ENCODE data around the gene CLNK. TPM values are rescaled to one million over a fixed set of nuclear protein-coding genes. Genes with fewer than 3 reads are reported as not detected.

The CLNK gene
- total and polyA plus RNA-seq, 2 of the 8 experiments (the other 6 are each of a cell fraction or from before 2014, with no cell fraction given) = not detected

DNA sequence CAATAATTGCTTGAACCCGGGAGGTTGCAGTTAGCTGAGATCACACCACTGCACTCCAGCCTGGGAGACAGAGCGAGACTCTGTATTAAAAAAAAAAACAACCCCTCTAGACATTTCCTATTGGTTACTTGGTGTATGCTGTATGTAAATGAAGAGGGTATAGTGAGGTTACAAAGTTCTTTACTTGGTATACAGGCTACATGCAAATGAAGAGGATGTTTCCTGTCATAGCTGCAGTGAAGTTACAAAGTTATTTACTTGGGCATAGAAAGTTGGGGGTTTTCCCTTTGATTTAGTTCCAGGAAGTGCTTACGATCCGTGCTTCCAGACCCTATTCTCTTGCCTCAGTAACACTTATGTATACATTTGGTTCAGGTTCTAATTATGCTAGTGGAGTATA is 38.4 kb upstream of the CLNK start:
- TF ChIP-seq MAFK (IDR thresholded peaks at IDR 0.05; ENCODE audit: low read depth, low read length) (no peak), CBX5 (IDR thresholded peaks at IDR 0.05; ENCODE audit: low read depth, low read length) (no peak), BCL11A (IDR thresholded peaks at IDR 0.05; ENCODE audit: low read depth in 2 of 2, low read length in 2 of 2) (no peak), RBBP5 (IDR thresholded peaks at IDR 0.05; ENCODE audit: borderline replicate concordance, low read depth, low read length) (no peak), SIX5 (IDR thresholded peaks at IDR 0.05; ENCODE audit: low read depth, low read length) (no peak)
- TF ChIP-seq, protein P1, sequence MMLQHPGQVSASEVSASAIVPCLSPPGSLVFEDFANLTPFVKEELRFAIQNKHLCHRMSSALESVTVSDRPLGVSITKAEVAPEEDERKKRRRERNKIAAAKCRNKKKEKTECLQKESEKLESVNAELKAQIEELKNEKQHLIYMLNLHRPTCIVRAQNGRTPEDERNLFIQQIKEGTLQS (IDR thresholded peaks at IDR 0.05; ENCODE audit: insufficient read depth, low read depth, low read length) = no peak
- no peak overlapping the region for H2BK15ac ChIP-seq (ENCODE audit: low read length)
- H3K9ac ChIP-seq (replicated peaks in 1 of 4; ENCODE audit: extremely low read depth in 1 of 4, low read depth in 3 of 4, low read length in 3 of 4) = no peak overlapping the region
- no peaks in the 10 kb centered on the region for H3K27me3 ChIP-seq (replicated peaks in 1 of 4; ENCODE audit: control insufficient read depth in 3 of 4, extremely low read depth in 1 of 4, insufficient read depth in 3 of 4, low read length in 3 of 4)
- no peaks in the 10 kb centered on the region for H4K20me1 ChIP-seq (replicated peaks in 1 of 2; ENCODE audit: control insufficient read depth in 1 of 2, insufficient read depth in 2 of 2, low read length in 2 of 2)
- no peak overlapping the region for H3K56ac ChIP-seq (replicated peaks; ENCODE audit: insufficient read length, low read depth, low read length)
- no peak overlapping the region for H3K4ac ChIP-seq (replicated peaks; ENCODE audit: insufficient read length, low read depth, low read length)
- H3K4me2 ChIP-seq (ENCODE audit: insufficient read depth in 1 of 2, low read depth in 2 of 2, low read length in 2 of 2) = no peak overlapping the region
- H4K8ac ChIP-seq (ENCODE audit: extremely low read depth, insufficient read depth, low read length) = no peak overlapping the region
- ChIA-PET POLR2A (ENCODE audit: partially characterized antibody) (no interaction called here), CTCF (ENCODE audit: partially characterized antibody) (interaction anchor here (0.6 kb wide), 1 partner anchor 1381 kb away, joined by 3 read pairs; no protein-coding TSS in a partner anchor)
- no peaks in the 10 kb centered on the region for H3K36me3 ChIP-seq (ENCODE audit: control insufficient read depth in 2 of 4, insufficient read depth in 4 of 4, low read length in 3 of 4)
- H3K9me3 ChIP-seq (ENCODE audit: insufficient read depth in 2 of 2, low read depth in 1 of 2, low read length in 1 of 2) = no peaks in the 10 kb centered on the region
- no peak overlapping the region for H4K91ac ChIP-seq (replicated peaks; ENCODE audit: insufficient read length, low read length)
- no peak overlapping the region for H2BK12ac ChIP-seq (ENCODE audit: low read depth, low read length)
- H3K4me3 ChIP-seq (ENCODE audit: extremely low read depth in 1 of 4, insufficient read depth in 2 of 4, low read depth in 3 of 4, low read length in 4 of 4) = no peak overlapping the region
- H3K79me1 ChIP-seq (ENCODE audit: low read depth, low read length) = no peaks in the 10 kb centered on the region
- no peaks in the 10 kb centered on the region for H3K79me2 ChIP-seq (ENCODE audit: control insufficient read depth in 1 of 2, insufficient read depth in 2 of 2, low read length in 2 of 2)
- no peak overlapping the region for H3K14ac ChIP-seq (ENCODE audit: insufficient read length)
- no peak overlapping the region for H2AFZ ChIP-seq (ENCODE audit: low read length)
- FAIRE-seq (no peak), DNase-seq (ENCODE audit: low read depth in 1 of 2, low spot score in 2 of 2) (no peak)
- H3K27ac ChIP-seq (ENCODE audit: low read depth, low read length) = no peak overlapping the region
- no peak overlapping the region for H4K5ac ChIP-seq (ENCODE audit: insufficient read length, low read depth, low read length)
- no peak overlapping the region for H3K23ac ChIP-seq (ENCODE audit: insufficient read length)
- no peak overlapping the region for H2AK5ac ChIP-seq (ENCODE audit: low read depth, low read length)
- peaks cover 0 to 4% (median 0%) of the 10 kb centered on the region in 4 experiments; a peak in 1 of 7 replicates for H3K4me1 ChIP-seq (replicated peaks in 1 of 4; ENCODE audit: control insufficient read depth in 3 of 4, insufficient read depth in 4 of 4, low read length in 3 of 4)
- no peaks in the 10 kb centered on the region for H3K23me2 ChIP-seq (ENCODE audit: low read depth, low read length)
- no peak overlapping the region for H3K18ac ChIP-seq (ENCODE audit: extremely low read depth, low read length)
- H2BK20ac ChIP-seq (ENCODE audit: low read length) = no peak overlapping the region
- no peak overlapping the region for H2BK120ac ChIP-seq (replicated peaks; ENCODE audit: low read depth, low read length)
- WGBS, 2 experiments (ENCODE audit: extremely low coverage in 1 of 2, insufficient coverage in 1 of 2, insufficient read length in 1 of 2, insufficient replicate concordance in 2 of 2, low coverage in 1 of 2, low lambda C conversion rate in 2 of 2, missing lambda C conversion rate in 1 of 2) = 66% methylated on average over 4 of the region's 4 CpGs; no CpG with 5 or more reads in 1 of the 2 experiments
- H2BK5ac ChIP-seq (ENCODE audit: low read depth, low read length) = no peak overlapping the region
